SKM-1 treated with dmso at 0.1 percent for 144 hours (cell line): ENCODE measurements around the gene CMKLR1.

Source experiments
- DNase-seq: peaks from one replicate; lab custom pipeline; 2025; ENCODE audit not compliant: unreplicated experiment; lab: John Stamatoyannopoulos, UW

Gene CMKLR1

GRCh38 chr12:108317308-108318234, 21.5 kb downstream of the CMKLR1 start:
- no peak for DNase-seq

DNA sequence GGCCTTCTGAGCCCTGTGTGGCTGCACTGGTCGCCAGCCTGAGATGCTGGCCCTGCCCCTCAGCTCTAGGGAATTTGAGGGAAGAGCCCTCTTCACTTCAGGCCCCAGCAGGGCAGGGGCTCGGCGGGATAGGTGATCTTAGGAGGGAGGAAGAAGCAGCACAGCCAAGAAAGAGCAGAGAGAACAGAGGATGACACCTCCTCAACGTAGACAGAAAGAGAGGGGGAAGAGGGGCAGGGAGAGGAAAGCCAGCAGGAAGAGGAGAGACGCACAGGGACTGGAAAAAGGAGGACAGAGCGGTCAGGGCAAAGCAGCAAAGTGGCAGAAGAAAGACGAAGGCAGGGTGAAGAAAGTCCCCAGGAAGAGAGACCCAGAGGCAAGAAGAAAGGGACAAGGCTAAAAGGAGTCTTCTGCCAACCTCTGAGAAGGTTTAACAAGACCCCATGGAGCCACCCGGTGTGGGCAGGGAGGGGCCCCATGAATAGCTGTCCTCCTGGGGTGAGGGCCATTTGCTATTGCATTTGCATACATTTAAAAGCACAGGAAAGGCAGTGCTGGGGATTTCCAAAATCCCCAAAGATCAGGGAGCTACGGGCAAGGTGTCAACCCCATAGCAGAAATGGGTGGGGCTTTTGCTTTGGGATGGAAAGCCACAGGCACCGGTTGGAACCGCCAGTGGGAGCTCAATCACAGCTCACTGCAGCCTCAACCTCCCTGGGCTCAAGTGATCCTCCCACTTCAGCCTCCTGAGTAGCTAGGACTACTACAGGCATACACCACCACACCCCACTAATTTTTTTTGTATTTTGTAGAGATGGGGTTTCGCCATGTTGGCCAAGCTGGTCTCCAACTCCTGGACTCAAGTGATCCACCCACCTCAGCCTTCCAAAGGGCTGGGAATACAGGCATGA, 22.7 kb downstream of the CMKLR1 start:
- no peak for DNase-seq

DNA sequence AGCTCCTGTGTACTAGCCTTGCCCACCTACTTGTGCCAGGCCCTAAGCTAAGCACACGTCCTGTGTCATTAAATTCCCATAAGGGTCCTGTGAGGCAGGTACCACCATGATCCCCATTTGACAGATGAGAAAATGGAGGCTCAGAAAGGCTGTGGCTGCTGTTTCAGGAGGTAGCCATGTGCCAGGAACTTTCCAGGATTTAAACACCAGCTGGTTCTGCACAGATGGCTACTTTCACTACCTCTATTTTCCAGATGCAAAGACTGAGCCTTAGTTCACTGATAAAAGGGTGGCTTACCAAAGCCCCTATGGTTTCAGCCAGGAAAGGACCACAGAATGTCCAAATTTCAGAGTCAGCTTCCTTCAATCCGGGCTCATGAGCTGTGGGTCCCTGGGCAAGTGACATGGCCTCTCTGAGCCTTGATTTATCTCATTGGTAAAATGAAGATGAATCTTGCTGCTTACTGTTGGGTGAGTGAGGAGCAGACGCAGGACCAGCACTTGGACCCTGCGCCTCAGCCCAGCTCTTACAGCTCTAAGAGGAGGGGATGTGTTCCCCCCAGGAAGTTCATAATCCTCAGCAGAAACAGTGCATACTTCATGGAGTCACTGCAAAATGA, 23.5 kb downstream of the CMKLR1 start:
- no peak for DNase-seq

DNA sequence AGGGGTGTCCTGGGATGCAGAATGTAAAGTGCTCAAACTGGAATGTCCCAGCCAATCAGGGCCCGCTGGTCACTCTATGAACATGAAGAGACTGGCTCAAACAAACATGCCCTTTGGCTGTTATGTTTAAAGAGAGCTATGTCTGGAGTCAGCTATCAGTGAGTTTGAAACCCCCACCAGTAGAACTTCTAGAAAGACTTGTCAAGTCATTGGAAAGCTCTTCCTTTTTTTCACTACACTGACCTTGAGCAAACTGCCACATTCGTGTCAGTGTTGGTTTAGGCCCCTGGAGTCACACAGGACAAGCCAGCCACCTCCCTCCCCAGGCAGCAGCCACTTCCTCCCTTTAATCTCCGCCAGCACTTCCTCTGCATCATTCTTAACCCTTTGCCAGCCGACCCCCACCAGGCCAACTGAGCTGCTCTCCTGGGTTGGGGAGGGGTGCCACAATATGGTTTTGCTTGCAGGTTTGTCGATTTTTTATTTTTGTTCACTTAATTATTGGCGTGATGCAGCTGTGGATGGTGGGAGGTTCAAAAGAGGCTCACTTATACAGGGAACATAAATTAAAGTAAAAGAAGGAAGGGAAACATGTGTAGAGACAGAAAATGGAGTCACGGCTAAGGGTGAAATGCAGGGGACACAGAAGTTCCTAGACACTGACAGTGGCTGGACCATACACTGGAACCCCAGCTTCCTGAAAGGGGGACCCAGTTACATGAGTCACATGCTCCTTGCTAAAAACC, 25.3 kb downstream of the CMKLR1 start:
- peak; percentile 81 for DNase-seq

- DNase-seq: no peak
Observed at GRCh38 chr12:108313241-108313605, 25.9 kb downstream of the CMKLR1 start.

DNA sequence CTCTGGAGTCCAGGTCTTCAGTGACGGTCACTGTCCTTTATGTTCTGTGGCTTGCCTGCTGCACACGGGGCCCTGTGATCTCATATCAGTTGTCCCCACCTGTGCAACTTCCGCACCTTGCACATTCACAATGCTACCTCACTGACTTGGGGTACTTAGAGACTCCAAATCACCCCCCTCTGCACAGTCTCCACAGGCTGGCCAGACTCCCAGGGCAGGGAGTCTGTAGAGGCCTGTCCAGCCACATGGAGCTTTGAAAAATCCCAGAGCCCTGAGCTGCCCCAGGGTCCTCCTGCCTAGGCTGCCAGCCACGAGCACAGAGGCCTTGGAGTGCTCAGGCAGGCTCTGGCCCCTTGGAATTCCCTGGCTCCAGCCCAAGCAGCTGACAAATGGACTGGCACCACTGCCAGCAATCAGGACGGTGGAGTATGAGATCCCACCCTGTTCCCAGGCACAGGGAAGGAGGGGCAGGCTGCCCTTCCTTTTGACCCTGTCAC, 26.4 kb downstream of the CMKLR1 start:
- no peak for DNase-seq

GRCh38 chr12:108312073-108312659, 26.9 kb downstream of the CMKLR1 start:
- DNase-seq: no peak

GRCh38 chr12:108311605-108312004, 27.5 kb downstream of the CMKLR1 start:
- no peak for DNase-seq

DNA sequence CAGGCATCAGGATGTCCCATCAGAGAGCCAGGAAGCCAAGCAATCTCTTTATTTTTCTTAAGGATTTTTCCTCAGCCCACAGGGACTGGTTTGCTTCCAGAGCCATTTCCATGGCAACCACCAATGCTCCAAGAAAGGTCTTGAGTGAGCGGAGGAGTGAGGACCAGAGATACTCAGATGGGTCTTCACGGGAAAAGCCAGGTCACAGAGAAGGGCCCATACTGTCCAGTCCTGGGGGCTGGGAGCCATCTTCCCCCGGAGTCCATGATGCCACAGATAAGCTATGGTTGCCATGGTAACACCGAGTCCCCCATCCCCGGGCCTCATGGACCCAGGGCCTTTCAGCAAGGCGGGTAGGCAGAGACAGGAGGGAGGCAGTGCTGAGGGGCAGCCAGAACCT, 28.6 kb downstream of the CMKLR1 start:
- DNase-seq: no peak

DNA sequence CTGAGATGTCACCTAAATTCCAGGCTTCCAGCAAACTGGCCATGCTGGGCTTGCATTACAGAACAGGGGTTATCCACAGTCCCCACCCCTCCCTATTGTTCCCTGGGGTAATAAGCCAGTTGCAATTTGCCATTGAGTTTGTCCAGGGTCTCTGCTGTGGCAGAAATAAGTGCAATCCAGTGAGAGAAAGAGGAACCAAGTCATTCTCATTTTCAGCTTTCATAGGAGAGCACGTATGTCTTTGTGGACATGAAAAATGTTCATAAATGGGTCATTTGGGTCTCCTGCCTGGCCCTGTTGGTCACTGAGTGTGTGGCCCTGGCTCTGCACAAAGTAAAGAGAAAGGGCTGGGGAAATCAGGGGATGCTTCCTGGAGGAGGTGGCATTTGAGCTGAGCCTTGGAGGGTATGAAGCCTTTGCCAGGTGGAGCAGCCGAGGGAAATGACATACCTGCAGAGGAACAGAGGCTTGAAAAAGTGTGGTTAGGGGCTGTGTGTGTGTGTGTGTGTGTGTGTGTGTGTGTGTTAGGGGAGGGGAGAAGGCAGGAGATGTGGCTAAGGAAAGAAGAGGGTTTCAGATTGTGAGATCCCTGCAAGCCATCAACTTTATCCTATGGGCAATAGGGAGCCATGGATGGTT, 29.3 kb downstream of the CMKLR1 start:
- no peak for DNase-seq

GRCh38 chr12:108308395-108309085, 30.6 kb downstream of the CMKLR1 start:
- no peak for DNase-seq

- DNase-seq: no peak
Observed at GRCh38 chr12:108307006-108307405, 32.1 kb downstream of the CMKLR1 start.

GRCh38 chr12:108306506-108306905, 32.6 kb downstream of the CMKLR1 start:
- DNase-seq: no peak

DNA sequence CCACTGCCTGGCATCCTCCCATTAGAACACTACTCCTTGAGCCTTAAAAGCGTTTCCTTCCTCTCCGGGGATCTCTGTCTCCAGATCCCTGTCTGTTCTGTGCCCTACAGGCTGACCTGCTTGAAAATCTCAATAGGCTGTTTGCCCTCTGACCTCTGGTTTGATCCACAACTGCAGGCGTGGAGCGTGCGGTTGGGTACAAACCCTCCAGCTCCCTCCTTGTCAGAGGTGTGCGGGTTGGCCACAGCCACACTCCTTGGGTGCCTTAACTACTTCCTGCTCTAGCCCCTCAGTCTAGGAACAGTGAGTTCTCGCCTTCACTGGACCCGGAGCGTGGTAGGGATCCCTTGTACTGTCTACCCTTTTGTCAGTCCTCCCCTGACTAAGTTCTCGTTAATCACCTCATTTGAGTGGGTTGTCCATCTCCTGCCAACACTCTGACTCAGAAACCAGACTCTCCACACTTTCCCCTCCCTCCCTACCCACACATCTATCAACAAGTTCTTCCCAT, 33.1 kb downstream of the CMKLR1 start:
- DNase-seq: no peak

- no peak for DNase-seq
Observed at GRCh38 chr12:108305520-108305919, 33.6 kb downstream of the CMKLR1 start.

- no peak for DNase-seq
Observed at GRCh38 chr12:108304633-108305032, 34.5 kb downstream of the CMKLR1 start.

DNA sequence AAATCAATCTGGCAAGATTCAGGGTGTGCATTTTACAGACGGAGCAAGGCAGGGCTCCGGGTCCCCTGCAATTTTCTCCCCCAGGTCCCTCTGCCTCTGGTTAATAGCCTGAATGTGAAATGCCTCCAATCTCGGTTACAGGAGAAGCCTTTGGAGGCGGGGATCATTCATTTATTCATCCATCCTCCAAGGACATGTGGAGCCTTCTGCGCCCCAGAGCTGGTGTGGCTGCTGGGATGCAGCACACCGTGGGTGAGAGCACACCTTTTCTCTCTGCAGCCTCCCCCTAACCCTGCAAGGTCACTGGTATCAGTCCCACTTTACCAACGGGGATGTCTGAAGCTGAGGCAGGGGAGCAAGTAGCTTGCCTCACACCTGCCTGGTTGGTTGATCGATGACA, 35.4 kb downstream of the CMKLR1 start:
- DNase-seq: no peak

DNA sequence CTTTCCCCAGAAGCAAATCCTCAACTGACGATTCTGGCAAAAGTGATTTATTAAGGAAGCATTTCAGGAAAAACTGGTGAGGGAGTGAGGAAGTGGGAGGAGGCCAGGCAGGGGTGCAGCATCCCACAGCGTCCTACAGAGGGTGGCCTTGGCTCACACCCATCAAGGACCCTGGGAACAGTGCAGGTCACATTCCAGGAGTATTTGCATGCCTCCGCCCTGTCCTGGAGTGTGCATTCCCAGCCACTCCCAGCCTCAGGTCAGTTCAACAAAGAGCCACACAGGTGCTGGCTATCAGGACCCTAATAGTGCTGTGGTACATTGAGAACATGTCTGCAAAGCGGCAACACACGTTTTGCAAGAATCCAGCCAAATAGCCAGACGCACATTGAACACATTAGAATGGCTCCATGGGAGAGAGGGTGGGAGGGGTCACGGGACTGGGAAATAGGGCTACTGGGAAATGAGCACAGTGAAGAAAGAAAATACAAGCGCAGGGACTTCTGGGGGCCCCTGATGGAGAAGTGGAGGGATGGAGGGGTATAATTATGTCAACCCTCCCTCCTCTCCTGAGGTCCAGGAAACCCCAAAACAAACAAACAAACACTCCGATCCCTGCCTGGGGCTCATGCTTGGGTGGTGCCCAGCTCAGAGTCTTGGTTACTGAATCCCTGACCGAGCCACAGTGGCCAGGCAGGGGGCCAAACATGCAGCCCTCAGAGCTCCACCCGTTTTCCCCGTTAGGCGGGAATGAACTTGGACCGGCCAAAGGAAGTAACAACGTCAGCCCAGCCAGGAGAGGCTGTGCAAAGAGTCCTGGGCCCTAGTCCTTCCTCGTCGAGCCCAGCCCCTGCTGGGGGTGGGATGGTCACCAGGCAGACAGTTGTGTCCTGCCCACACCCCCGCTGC, 36.5 kb downstream of the CMKLR1 start:
- DNase-seq: no peak
